Measurements from ENCODE around the gene PARP8. TPM values are rescaled to one million over a fixed set of nuclear protein-coding genes. Genes with fewer than 3 reads are reported as not detected.

The PARP8 gene
- total RNA-seq, 1 experiment from 2014 or later, result 0.07 TPM

DNA sequence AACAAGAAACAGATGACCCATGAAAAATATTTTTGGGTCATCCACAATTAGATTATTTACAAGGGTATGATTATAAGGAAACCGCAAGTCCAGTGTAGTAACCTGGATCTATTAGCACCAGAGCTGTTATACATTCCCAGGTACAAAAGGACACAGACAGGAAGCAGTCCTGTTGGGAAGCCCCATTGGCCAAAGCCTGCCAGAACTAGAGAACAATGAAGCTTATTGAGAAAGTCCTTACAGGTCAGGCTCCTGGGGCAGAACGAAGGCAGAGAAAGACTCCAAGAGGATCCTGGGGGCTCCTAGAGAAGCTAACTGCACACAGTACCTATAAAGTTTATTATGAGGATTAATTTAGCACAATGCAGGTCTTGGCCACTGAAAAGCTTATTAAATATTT, 169.9 kb downstream of the PARP8 start:
- no peaks in the 10 kb centered on the region for H3K9me2 ChIP-seq (replicated peaks; ENCODE audit: low read length)
- ATAC-seq, result no peak
- H3K4me2 ChIP-seq (ENCODE audit: low read length), result no peak overlapping the region
- H3K27ac ChIP-seq (ENCODE audit: low read length), result no peak overlapping the region
- no peak overlapping the region for H3K4me3 ChIP-seq (ENCODE audit: low read length)
- no peak for TF ChIP-seq EZH2 (IDR thresholded peaks at IDR 0.05; ENCODE audit: low read length, unreplicated experiment)
- TF ChIP-seq, protein P1, sequence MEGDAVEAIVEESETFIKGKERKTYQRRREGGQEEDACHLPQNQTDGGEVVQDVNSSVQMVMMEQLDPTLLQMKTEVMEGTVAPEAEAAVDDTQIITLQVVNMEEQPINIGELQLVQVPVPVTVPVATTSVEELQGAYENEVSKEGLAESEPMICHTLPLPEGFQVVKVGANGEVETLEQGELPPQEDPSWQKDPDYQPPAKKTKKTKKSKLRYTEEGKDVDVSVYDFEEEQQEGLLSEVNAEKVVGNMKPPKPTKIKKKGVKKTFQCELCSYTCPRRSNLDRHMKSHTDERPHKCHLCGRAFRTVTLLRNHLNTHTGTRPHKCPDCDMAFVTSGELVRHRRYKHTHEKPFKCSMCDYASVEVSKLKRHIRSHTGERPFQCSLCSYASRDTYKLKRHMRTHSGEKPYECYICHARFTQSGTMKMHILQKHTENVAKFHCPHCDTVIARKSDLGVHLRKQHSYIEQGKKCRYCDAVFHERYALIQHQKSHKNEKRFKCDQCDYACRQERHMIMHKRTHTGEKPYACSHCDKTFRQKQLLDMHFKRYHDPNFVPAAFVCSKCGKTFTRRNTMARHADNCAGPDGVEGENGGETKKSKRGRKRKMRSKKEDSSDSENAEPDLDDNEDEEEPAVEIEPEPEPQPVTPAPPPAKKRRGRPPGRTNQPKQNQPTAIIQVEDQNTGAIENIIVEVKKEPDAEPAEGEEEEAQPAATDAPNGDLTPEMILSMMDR (conservative IDR thresholded peaks at IDR 0.05; ENCODE audit: low read depth, low read length), result no peak
- TF ChIP-seq EZH2phosphoT487 (IDR thresholded peaks at IDR 0.05; ENCODE audit: borderline replicate concordance, low read length), result no peak
- no peaks in the 10 kb centered on the region for H3K9me3 ChIP-seq (ENCODE audit: low read length)
- BruUV-seq (replicated peaks), result no TSS peak
- H3K4me1 ChIP-seq (ENCODE audit: insufficient read depth, low read length), result no peaks in the 10 kb centered on the region
- CTCF ChIA-PET, result no interaction called here
- H3K27me3 ChIP-seq (ENCODE audit: low read length), result no peaks in the 10 kb centered on the region
- H4K20me1 ChIP-seq (ENCODE audit: low read length), result no peaks in the 10 kb centered on the region
- POLR2A ChIA-PET (ENCODE audit: unreplicated experiment), result no interaction called here
- no peak overlapping the region for H2AFZ ChIP-seq (ENCODE audit: low read length)
- no peaks in the 10 kb centered on the region for H3K79me2 ChIP-seq (ENCODE audit: low read length)
- DNase-seq, result no peak
- intact Hi-C loops (cut with micrococcal nuclease), result no loop called here
- H3F3A ChIP-seq (ENCODE audit: low read length, unreplicated experiment), result no peaks in the 10 kb centered on the region
- H3K36me3 ChIP-seq (ENCODE audit: low read depth, low read length), result no peaks in the 10 kb centered on the region
- H3K9ac ChIP-seq (ENCODE audit: low read length), result no peak overlapping the region

DNA sequence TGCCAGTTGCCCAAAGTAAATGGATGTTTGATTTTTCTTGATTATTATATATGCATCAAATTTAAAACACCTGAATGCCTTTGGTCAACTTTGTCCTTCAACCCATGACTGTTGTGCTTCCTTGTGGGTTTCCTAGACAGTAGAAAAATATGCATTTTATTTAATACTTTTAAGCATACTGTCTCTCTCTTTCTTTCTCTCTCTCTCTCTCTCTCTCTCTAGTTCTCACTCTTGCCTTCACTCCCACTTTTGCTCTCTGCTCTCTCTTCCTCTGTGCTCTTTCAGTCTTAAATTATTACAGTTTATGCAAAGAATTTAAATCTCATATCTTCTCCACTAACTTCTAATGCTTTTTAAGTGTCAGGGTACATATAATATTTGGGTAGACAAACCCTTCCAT, 173.0 kb downstream of the PARP8 start:
- no peaks in the 10 kb centered on the region for H3K4me1 ChIP-seq (ENCODE audit: insufficient read depth, low read length)
- no peaks in the 10 kb centered on the region for H3K79me2 ChIP-seq (ENCODE audit: low read length)
- no peaks in the 10 kb centered on the region for H3F3A ChIP-seq (ENCODE audit: low read length, unreplicated experiment)
- no peak for TF ChIP-seq EZH2phosphoT487 (IDR thresholded peaks at IDR 0.05; ENCODE audit: borderline replicate concordance, low read length)
- no peak for TF ChIP-seq EZH2 (IDR thresholded peaks at IDR 0.05; ENCODE audit: low read length, unreplicated experiment)
- TF ChIP-seq, protein P1 (conservative IDR thresholded peaks at IDR 0.05; ENCODE audit: low read depth, low read length), result no peak
- H2AFZ ChIP-seq (ENCODE audit: low read length), result no peak overlapping the region
- ATAC-seq (no peak), DNase-seq (no peak)
- no peak overlapping the region for H3K4me3 ChIP-seq (ENCODE audit: low read length)
- H3K9me2 ChIP-seq (replicated peaks; ENCODE audit: low read length), result no peaks in the 10 kb centered on the region
- no peak overlapping the region for H3K4me2 ChIP-seq (ENCODE audit: low read length)
- no peak overlapping the region for H3K27ac ChIP-seq (ENCODE audit: low read length)
- ChIA-PET CTCF (no interaction called here), POLR2A (ENCODE audit: unreplicated experiment) (no interaction called here)
- no peaks in the 10 kb centered on the region for H3K9me3 ChIP-seq (ENCODE audit: low read length)
- H3K27me3 ChIP-seq (ENCODE audit: low read length), result no peaks in the 10 kb centered on the region
- no peak overlapping the region for H3K9ac ChIP-seq (ENCODE audit: low read length)
- intact Hi-C loops (cut with micrococcal nuclease), result no loop called here
- H4K20me1 ChIP-seq (ENCODE audit: low read length), result no peaks in the 10 kb centered on the region
- H3K36me3 ChIP-seq (ENCODE audit: low read depth, low read length), result no peaks in the 10 kb centered on the region
- no TSS peak for BruUV-seq (replicated peaks)

- Histone ChIP-seq H3K9me3 (ENCODE audit: low read length) (no peaks in the 10 kb centered on the region), H3K27ac (ENCODE audit: low read length) (no peak overlapping the region), H3K9me2 (replicated peaks; ENCODE audit: low read length) (no peaks in the 10 kb centered on the region), H4K20me1 (ENCODE audit: low read length) (no peaks in the 10 kb centered on the region), H3K4me1 (ENCODE audit: insufficient read depth, low read length) (no peaks in the 10 kb centered on the region), H3K9ac (ENCODE audit: low read length) (no peak overlapping the region), H3K4me3 (ENCODE audit: low read length) (no peak overlapping the region), H3K36me3 (ENCODE audit: low read depth, low read length) (no peaks in the 10 kb centered on the region), H2AFZ (ENCODE audit: low read length) (no peak overlapping the region), H3K79me2 (ENCODE audit: low read length) (no peaks in the 10 kb centered on the region), H3F3A (ENCODE audit: low read length, unreplicated experiment) (no peaks in the 10 kb centered on the region), H3K4me2 (ENCODE audit: low read length) (no peak overlapping the region), H3K27me3 (ENCODE audit: low read length) (no peaks in the 10 kb centered on the region)
- intact Hi-C loops (cut with micrococcal nuclease), result no loop called here
- no TSS peak for BruUV-seq (replicated peaks)
- ATAC-seq (no peak), DNase-seq (no peak)
- ChIA-PET CTCF (no interaction called here), POLR2A (ENCODE audit: unreplicated experiment) (no interaction called here)
- TF ChIP-seq, protein P1 (conservative IDR thresholded peaks at IDR 0.05; ENCODE audit: low read depth, low read length), result no peak
- TF ChIP-seq EZH2phosphoT487 (IDR thresholded peaks at IDR 0.05; ENCODE audit: borderline replicate concordance, low read length) (no peak), EZH2 (IDR thresholded peaks at IDR 0.05; ENCODE audit: low read length, unreplicated experiment) (no peak)
These were observed 176.7 kb downstream of the PARP8 start for GRCh38 chr5:50843091-50843490.

Measured in PC-3 (cell line).